Measurements from ENCODE around the gene TRIM68. TPM values are rescaled to one million over a fixed set of nuclear protein-coding genes. Genes with fewer than 3 reads are reported as not detected.

TRIM68 gene
- total and polyA plus RNA-seq, 3 donors from 2014 or later: 16.4 to 20.8 (median 20.5) TPM

DNA sequence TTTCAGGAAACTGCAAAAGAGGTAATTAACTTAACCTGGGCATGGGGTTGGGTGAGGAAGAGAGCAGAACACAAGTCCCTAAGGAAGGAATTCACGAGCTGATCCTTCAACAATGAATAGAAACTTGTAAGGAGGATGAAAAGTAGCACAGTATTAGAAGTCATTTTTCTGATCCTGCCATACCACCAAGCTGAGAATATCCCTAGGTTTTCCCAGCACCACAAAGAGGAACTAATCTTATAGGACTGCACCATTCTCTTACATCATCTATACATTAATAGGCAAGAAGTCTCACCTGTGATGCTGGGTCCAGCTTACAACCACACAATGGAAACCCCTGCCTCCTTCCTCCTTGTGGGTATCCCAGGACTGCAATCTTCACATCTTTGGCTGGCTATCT is 14.3 kb downstream of the TRIM68 start, which contains the start of gene OR52I1:
TSS of gene OR52I1 (plus strand) at position 301 of the 400 bp plus-strand sequence. CDS start at position 301, 0 bp downstream.
- DNase-seq: no peak
- Histone ChIP-seq H3K4me1 (no peaks in the 10 kb centered on the region), H3K9me3 (no peaks in the 10 kb centered on the region), H3K27ac (no peak within 1 kb of the TSS), H3K27me3 (no peaks in the 10 kb centered on the region), H3K4me3 (no peak within 1 kb of the TSS), H3K36me3 (ENCODE audit: low read depth, missing control alignments) (no peaks in the 10 kb centered on the region)
- intact Hi-C loops (cut with DNase I; ENCODE audit: low total_unique reads): no loop called here
- TF ChIP-seq POLR2A (IDR thresholded peaks at IDR 0.05): no peak
- TF ChIP-seq, protein P1, sequence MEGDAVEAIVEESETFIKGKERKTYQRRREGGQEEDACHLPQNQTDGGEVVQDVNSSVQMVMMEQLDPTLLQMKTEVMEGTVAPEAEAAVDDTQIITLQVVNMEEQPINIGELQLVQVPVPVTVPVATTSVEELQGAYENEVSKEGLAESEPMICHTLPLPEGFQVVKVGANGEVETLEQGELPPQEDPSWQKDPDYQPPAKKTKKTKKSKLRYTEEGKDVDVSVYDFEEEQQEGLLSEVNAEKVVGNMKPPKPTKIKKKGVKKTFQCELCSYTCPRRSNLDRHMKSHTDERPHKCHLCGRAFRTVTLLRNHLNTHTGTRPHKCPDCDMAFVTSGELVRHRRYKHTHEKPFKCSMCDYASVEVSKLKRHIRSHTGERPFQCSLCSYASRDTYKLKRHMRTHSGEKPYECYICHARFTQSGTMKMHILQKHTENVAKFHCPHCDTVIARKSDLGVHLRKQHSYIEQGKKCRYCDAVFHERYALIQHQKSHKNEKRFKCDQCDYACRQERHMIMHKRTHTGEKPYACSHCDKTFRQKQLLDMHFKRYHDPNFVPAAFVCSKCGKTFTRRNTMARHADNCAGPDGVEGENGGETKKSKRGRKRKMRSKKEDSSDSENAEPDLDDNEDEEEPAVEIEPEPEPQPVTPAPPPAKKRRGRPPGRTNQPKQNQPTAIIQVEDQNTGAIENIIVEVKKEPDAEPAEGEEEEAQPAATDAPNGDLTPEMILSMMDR (IDR thresholded peaks at IDR 0.05): no peak
- WGBS, 2 donors: 85 to 93% methylated on average over 1 of the region's 1 CpG

DNA sequence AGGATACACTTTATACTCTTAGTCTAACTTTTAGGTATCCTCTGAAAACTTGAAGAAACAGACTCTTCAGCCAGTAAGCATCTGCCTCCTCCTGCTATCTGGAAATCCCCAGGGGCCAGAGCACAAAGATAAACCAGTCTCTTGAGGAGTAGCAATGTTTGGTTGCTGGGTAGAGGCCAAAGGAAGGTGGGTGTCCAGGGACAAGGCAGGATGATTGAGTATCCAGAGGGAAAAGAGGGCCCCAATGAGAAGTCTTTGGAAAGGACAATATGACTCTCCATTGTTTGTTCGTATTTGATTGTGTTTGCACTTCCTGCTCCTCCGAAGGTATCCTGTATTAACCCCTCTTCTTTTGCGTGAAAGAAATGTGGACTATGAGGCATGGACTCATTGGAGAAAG is 19.0 kb downstream of the TRIM68 start:
- H3K36me3 ChIP-seq (ENCODE audit: low read depth, missing control alignments): no peaks in the 10 kb centered on the region
- no peak overlapping the region for H3K27ac ChIP-seq
- TF ChIP-seq, protein P1 (IDR thresholded peaks at IDR 0.05): no peak
- no peak for TF ChIP-seq POLR2A (IDR thresholded peaks at IDR 0.05)
- WGBS, 2 donors: 76 to 79% methylated on average over 3 of the region's 3 CpGs
- H3K9me3 ChIP-seq: no peaks in the 10 kb centered on the region
- no peaks in the 10 kb centered on the region for H3K4me1 ChIP-seq
- H3K27me3 ChIP-seq: no peaks in the 10 kb centered on the region
- intact Hi-C loops (cut with DNase I; ENCODE audit: low total_unique reads): no loop called here
- no peak overlapping the region for H3K4me3 ChIP-seq
- no peak for DNase-seq

DNA sequence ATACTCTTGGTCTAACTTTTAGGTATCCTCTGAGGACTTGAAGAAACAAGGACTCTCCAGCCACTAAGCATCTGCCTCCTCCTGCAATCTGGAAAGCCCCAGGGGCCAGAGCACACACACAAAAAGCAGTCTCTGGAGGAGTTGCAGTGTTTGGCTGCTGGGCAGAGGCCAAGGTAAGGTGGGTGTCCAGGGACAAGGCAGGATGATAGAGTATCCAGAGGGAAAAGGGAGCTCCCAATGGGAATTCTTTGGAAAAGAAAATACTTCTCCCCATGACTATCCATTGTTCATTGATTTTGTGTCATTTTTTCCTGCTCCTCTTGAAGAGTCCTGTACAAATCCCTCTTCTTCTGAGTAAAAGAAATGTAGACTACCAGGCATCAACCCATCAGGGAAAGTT is 26.6 kb downstream of the TRIM68 start, which contains the start of gene OR52I2:
TSS of gene OR52I2 (plus strand) at position 301 of the 400 bp plus-strand sequence.
- Histone ChIP-seq H3K9me3 (no peaks in the 10 kb centered on the region), H3K4me3 (no peak within 1 kb of the TSS), H3K4me1 (no peaks in the 10 kb centered on the region), H3K36me3 (ENCODE audit: low read depth, missing control alignments) (no peaks in the 10 kb centered on the region), H3K27ac (no peak within 1 kb of the TSS), H3K27me3 (no peaks in the 10 kb centered on the region)
- DNase-seq: no peak
- intact Hi-C loops (cut with DNase I; ENCODE audit: low total_unique reads): no loop called here
- TF ChIP-seq, protein P1 (IDR thresholded peaks at IDR 0.05): no peak
- TF ChIP-seq POLR2A (IDR thresholded peaks at IDR 0.05): no peak

DNA sequence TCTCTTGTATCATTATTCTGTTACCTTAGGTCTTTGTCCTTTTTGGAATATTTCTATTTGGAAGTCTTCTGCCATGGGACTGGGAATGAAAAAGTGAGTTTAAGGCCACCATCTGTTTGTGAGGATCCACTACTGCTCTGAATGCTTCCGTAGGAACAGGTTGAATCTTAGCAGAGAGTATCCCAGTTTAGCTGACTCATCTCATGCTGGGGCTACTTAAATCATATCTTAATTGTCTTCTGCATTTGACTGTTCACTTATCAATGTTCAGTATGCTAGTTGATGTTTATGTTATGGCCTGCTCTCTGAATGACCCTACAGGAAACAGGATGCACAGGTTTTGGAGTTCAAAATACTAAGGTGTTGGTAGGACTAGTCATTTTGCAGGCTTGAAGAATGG is 27.9 kb downstream of the TRIM68 start:
- no peak for DNase-seq
- Histone ChIP-seq H3K9me3 (no peaks in the 10 kb centered on the region), H3K27me3 (no peaks in the 10 kb centered on the region), H3K4me1 (no peaks in the 10 kb centered on the region), H3K27ac (no peak overlapping the region), H3K36me3 (ENCODE audit: low read depth, missing control alignments) (no peaks in the 10 kb centered on the region), H3K4me3 (no peak overlapping the region)
- WGBS, 2 donors: 70 to 89% methylated on average over 1 of the region's 1 CpG
- intact Hi-C loops (cut with DNase I; ENCODE audit: low total_unique reads): no loop called here
- no peak for TF ChIP-seq POLR2A (IDR thresholded peaks at IDR 0.05)
- TF ChIP-seq, protein P1 (IDR thresholded peaks at IDR 0.05): no peak

DNA sequence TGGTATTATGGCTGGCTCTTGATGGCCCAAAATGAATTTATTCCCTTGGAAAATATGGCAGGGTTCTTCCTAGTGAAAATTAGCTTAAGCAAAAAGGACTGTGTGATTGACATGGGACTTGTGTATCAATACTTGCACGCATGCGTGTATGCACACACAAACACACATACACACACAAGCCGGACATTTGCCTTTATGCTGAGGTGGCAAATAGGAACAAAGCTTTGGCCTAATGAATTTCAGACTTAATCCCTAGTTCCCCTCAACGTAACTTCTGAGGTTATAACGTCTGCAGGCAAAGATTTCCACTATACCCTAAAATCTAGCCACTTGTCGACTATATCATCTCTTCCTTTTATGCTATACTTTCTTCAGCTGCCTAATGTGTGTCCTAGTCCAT is 29.4 kb downstream of the TRIM68 start:
- no peaks in the 10 kb centered on the region for H3K4me1 ChIP-seq
- TF ChIP-seq POLR2A (IDR thresholded peaks at IDR 0.05): no peak
- TF ChIP-seq, protein P1 (IDR thresholded peaks at IDR 0.05): no peak
- H3K36me3 ChIP-seq (ENCODE audit: low read depth, missing control alignments): no peaks in the 10 kb centered on the region
- DNase-seq: no peak
- H3K27ac ChIP-seq: no peak overlapping the region
- H3K27me3 ChIP-seq: no peaks in the 10 kb centered on the region
- 75 to 81% methylated on average over 6 of the region's 6 CpGs for WGBS, 2 donors
- no peaks in the 10 kb centered on the region for H3K9me3 ChIP-seq
- intact Hi-C loops (cut with DNase I; ENCODE audit: low total_unique reads): no loop called here
- H3K4me3 ChIP-seq: no peak overlapping the region

Measured in testis (tissue), 3 donors.